HFF-Myc (cell line): ENCODE measurements around the gene ATP13A2.
"Not testable (repeated sequence)": the region's sequence is repeated elsewhere in the genome, so short reads cannot be mapped to it uniquely, and the experiment has no call there.

Experiments
- DNase-seq: peaks from one replicate; pipeline ENCODE4 v3.0.0-alpha.2; 2011; ENCODE audit warnings: low read depth; ENCODE audit errors: extremely low read depth
- H3K4me3 ChIP-seq: replicated peaks from 2 replicates; pipeline ENCODE4 v1.5.1; 2011; ENCODE audit warnings: low read depth, mild to moderate bottlenecking, control low read depth, low read length
- TF ChIP-seq, protein P1 (sequence below): IDR thresholded peaks from 2 replicates; pipeline ENCODE4 v1.5.1; 2012; ENCODE audit warnings: mild to moderate bottlenecking, low read depth, low read length, control low read depth; ENCODE audit errors: missing control alignments

The ATP13A2 gene

DNA sequence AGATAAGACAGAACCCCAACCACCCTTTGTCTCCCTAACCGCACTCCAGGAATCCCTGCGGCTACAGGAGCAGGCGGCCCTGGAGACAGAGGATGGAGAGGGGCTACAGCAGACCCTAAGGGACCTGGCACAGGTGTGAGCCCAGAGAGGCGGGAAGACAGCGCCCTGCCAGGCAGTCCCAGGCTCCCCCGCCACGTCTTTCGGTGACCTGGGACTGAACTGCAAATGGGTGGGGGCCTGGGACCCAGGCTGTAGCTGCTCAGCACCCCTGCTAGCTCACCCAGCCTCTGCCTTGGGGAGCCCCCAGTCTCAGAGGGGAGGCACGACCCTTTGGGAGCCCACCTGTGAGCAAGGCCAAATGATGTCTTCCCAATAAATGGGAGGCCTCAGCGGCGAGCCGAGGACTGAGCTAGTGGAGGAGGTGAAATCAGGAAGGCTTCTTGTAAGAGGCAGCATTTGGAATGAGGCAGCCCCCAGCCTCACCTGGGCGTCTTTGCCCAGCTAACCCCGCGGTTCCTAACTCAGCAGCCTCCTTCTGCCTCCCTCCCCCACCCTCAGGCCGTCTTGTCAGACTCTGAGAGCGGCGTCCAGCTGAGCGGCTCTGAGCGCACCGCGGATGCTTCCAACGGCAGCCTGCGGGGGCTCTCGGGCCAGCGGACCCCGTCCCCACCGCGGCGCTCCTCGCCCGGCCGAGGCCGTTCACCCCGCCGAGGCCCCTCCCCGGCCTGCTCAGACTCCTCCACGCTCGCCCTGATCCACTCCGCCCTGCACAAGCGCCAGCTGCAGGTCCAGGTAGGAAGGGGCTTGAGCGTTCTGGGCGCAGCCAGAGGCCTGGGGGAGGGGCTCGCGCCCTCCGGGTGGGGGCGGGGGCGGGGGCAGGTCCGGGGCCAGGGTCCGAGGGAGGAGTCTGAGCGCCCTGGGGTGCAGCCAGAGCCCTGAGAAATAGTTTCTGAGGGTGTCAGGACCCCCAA lies 73.1 kb downstream of the ATP13A2 start:
- no peak for DNase-seq
- no peak overlapping the region for H3K4me3 ChIP-seq

DNA sequence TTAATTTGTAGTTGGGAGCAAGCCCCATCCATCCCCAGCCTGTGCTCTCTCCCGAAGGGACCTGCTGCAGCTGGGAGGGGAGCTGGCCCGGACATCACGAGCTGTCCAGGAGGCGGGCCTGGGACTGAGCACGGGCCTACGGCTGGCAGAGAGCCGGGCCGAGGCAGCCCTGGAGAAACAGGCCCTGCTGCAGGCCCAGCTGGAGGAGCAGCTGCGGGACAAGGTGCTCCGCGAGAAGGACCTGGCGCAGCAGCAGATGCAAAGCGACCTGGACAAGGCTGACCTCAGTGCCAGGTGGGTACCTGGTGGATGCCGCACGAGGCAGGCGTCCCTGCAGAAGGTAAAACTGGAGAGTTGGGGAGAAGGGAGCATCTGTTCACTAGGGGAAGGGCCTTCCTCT lies 75.1 kb downstream of the ATP13A2 start:
- not testable (repeated sequence) for DNase-seq, H3K4me3 ChIP-seq

More for the DNA sequence above, 73.1 kb downstream of the ATP13A2 start:
- TF ChIP-seq, protein P1, sequence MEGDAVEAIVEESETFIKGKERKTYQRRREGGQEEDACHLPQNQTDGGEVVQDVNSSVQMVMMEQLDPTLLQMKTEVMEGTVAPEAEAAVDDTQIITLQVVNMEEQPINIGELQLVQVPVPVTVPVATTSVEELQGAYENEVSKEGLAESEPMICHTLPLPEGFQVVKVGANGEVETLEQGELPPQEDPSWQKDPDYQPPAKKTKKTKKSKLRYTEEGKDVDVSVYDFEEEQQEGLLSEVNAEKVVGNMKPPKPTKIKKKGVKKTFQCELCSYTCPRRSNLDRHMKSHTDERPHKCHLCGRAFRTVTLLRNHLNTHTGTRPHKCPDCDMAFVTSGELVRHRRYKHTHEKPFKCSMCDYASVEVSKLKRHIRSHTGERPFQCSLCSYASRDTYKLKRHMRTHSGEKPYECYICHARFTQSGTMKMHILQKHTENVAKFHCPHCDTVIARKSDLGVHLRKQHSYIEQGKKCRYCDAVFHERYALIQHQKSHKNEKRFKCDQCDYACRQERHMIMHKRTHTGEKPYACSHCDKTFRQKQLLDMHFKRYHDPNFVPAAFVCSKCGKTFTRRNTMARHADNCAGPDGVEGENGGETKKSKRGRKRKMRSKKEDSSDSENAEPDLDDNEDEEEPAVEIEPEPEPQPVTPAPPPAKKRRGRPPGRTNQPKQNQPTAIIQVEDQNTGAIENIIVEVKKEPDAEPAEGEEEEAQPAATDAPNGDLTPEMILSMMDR, result no peak
